ENCODE measurements around the gene ITGB8.

- TF ChIP-seq CTCF (IDR thresholded peaks at IDR 0.05; ENCODE audit: insufficient read depth, low read length): no peak
- TF ChIP-seq SPI1 (IDR thresholded peaks at IDR 0.05; ENCODE audit: borderline replicate concordance, low read depth): no peak
These were observed 42.7 kb upstream of the ITGB8 start for GRCh38 chr7:20288036-20288435.
